GM13976 (cell line): ENCODE measurements around the gene TECTA.

Experiments used
- DNase-seq: peaks from one replicate; pipeline ENCODE4 v3.0.0; 2012; ENCODE audit warnings: low spot score
- CTCF ChIP-seq: IDR thresholded peaks from 2 replicates; pipeline ENCODE4 v1.5.1; 2012; ENCODE audit warnings: borderline replicate concordance, mild to moderate bottlenecking; ENCODE audit not compliant: insufficient read depth; ENCODE audit errors: extremely low read depth, missing control alignments, control extremely low read depth
- in situ Hi-C: fragments of 300-500 bp; cut with MboI; formaldehyde crosslinking; loops from one replicate; pipeline ENCODE4 v1.12.0; 2022; ENCODE audit warnings: low sequenced_read_pairs, mixed read lengths, inconsistent platforms; ENCODE audit not compliant: unreplicated experiment

Gene TECTA

GRCh38 chr11:121180183-121180582 lies 79.1 kb downstream of the TECTA start:
- TF ChIP-seq CTCF: no peak
- no peak for DNase-seq
- in situ Hi-C loops: loop anchor here (25.0 kb wide), 1 partner anchor 668 kb away; the partner anchor contains the start of gene GRIK4

- in situ Hi-C loops: loop anchor here (25.0 kb wide), 1 partner anchor 676 kb away; the partner anchor contains the start of gene GRIK4
- no peak for TF ChIP-seq CTCF
- no peak for DNase-seq
Observed at GRCh38 chr11:121188776-121189175, 87.7 kb downstream of the TECTA start.

GRCh38 chr11:121191818-121192217 lies 90.8 kb downstream of the TECTA start:
- DNase-seq: no peak
- TF ChIP-seq CTCF: no peak
- in situ Hi-C loops: loop anchor here (25.0 kb wide), 1 partner anchor 680 kb away; the partner anchor contains the start of gene GRIK4

GRCh38 chr11:121194731-121195596 lies 93.9 kb downstream of the TECTA start:
- in situ Hi-C loops: loop anchor here (25.0 kb wide), 1 partner anchor 683 kb away; the partner anchor contains the start of gene GRIK4
- peak; percentile 72 for TF ChIP-seq CTCF
- DNase-seq: peak; percentile 77

- DNase-seq: no peak
- no peak for TF ChIP-seq CTCF
- in situ Hi-C loops: loop anchor here (25.0 kb wide), 1 partner anchor 686 kb away; the partner anchor contains the start of gene GRIK4
Observed at GRCh38 chr11:121198491-121198890, 97.4 kb downstream of the TECTA start.

- DNase-seq: no peak
- in situ Hi-C loops: loop anchor here (25.0 kb wide), 1 partner anchor 687 kb away; the partner anchor contains the start of gene GRIK4
- TF ChIP-seq CTCF: no peak
Observed at GRCh38 chr11:121199516-121199915, 98.5 kb downstream of the TECTA start.
